ENCODE measurements around the gene FKBP9. TPM values are rescaled to one million over a fixed set of nuclear protein-coding genes. Genes with fewer than 3 reads are reported as not detected.

Gene FKBP9
- polyA plus RNA-seq, 1 donor from 2014 or later, result 2.8 TPM

Small RNAs within 50 kb of the gene (small RNA-seq; reads per million reads assigned to genes)
- gene AC083863.1 (0 reads per million in 3 experiments), gene RN7SL505P (0 reads per million in 3 experiments), gene RNU6-388P (0 reads per million in 3 experiments), gene RPS29P14 (0 to 0.46 (median 0) reads per million in 3 experiments)

Other genes starting within 250 kb of the FKBP9 start
- 68.4 and 70.1 TPM in 2 replicates for gene KBTBD2, start 65.7 kb upstream of the FKBP9 start, polyA plus RNA-seq
- gene NT5C3A, start 105.3 kb downstream of the FKBP9 start, polyA plus RNA-seq, result 92.8 and 99.2 TPM in 2 replicates
- gene RP9, start 152.0 kb downstream of the FKBP9 start, polyA plus RNA-seq, result 19.7 and 36.9 TPM in 2 replicates
- 8.4 and 9.8 TPM in 2 replicates for gene BBS9, start 172.1 kb downstream of the FKBP9 start, polyA plus RNA-seq

Measured in neural cell (in vitro differentiated cells).